IMR-90 (cell line): Measurements from ENCODE around the gene CCL27.

Experiments used
- BHLHE40 ChIP-seq: fragments of 150-350 bp; IDR thresholded peaks from 2 replicates; pipeline ENCODE4 v1.6.1; 2016; ENCODE audit warnings: mild to moderate bottlenecking, low read depth, low read length
- CTCF ChIP-seq: conservative IDR thresholded peaks from 2 replicates; pipeline ENCODE4 v1.5.1; 2012; ENCODE audit warnings: mild to moderate bottlenecking, low read depth, low read length, improper control_type of control experiment
- MAZ ChIP-seq: IDR thresholded peaks from 2 replicates; pipeline ENCODE4 v1.6.1; 2012; ENCODE audit warnings: low read depth, mild to moderate bottlenecking, low read length, improper control_type of control experiment, moderate library complexity, borderline replicate concordance
- TF ChIP-seq, protein P1 (sequence below): fragments of 150-350 bp; IDR thresholded peaks from 2 replicates; pipeline ENCODE4 v1.6.1; 2017; ENCODE audit warnings: mild to moderate bottlenecking, antibody characterized with exemption, low read length, low read depth

DNA sequence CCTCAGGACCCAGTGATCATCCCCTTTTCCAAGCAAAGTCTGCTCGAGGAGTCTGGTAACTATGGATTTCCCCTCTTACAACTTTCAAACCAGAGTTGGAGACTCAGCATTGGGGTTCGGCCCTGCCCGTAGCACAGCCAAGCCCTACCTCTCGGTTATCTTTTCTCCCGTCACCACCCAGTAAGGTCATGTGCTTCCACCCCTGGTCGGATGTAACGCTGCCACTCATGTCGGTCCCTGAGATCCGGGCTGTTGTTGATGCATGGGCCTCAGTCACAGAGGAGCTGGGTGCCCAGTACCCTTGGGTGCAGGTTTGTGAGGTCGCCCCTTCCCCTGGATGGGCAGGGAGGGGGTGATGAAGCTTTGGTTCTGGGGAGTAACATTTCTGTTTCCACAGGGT is 14.8 kb downstream of the CCL27 start:
- TF ChIP-seq BHLHE40, result no peak
- TF ChIP-seq, protein P1, sequence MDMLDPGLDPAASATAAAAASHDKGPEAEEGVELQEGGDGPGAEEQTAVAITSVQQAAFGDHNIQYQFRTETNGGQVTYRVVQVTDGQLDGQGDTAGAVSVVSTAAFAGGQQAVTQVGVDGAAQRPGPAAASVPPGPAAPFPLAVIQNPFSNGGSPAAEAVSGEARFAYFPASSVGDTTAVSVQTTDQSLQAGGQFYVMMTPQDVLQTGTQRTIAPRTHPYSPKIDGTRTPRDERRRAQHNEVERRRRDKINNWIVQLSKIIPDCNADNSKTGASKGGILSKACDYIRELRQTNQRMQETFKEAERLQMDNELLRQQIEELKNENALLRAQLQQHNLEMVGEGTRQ, result no peak
- no peak for TF ChIP-seq CTCF
- no peak for TF ChIP-seq MAZ
